GM12878 (cell line): ENCODE results near the gene HSD17B4. TPM values are rescaled to one million over a fixed set of nuclear protein-coding genes. Genes with fewer than 3 reads are reported as not detected.
"Not testable (repeated sequence)": the region's sequence is repeated elsewhere in the genome, so short reads cannot be mapped to it uniquely, and the experiment has no call there.

Experiments used
- ATAC-seq: fragments of 200-7000 bp; cut with Tn5 transposase; 3 replicates; pipeline ENCODE4 v1.9.1; 2020; ENCODE audit warnings: mild to moderate bottlenecking, moderate library complexity
- BruUV-seq: library from RNA; stranded (reverse); fragments of 400-500 nt; replicated peaks from 2 replicates; lab custom pipeline; 2021; lab: Mats Ljungman, UMichigan
- CTCF ChIA-PET: fragments of 300-600 bp; sonication (Branson Sonifier 250); formaldehyde crosslinking; extraction: SDS; loops from one replicate; lab custom pipeline; 2021; ENCODE audit warnings: inconsistent platforms; lab: Yijun Ruan, JAX
- POLR2A ChIA-PET: fragments of 350-600 bp; formaldehyde crosslinking; extraction: SDS; loops from one replicate; lab custom pipeline; 2021; ENCODE audit warnings: inconsistent platforms; lab: Charles Lee
- RAD21 ChIA-PET: fragments of 300-600 bp; sonication (Branson Sonifier 250); formaldehyde crosslinking; loops from one replicate; lab custom pipeline; 2023; ENCODE audit warnings: antibody characterized with exemption; ENCODE audit not compliant: unreplicated experiment; lab: Charles Lee
- SMC1A ChIA-PET: fragments of 300-600 bp; sonication (Branson Sonifier 250); formaldehyde crosslinking; loops from one replicate; lab custom pipeline; 2023; ENCODE audit not compliant: unreplicated experiment, uncharacterized antibody; lab: Charles Lee
- DNase-seq: peaks from one replicate; pipeline ENCODE4 v3.0.0-alpha.2; 2011; ENCODE audit warnings: low read depth, low spot score
- FAIRE-seq: peaks from 3 replicates; lab custom pipeline; 2011; peaks lifted over from hg19 to GRCh38; lab: Jason Lieb, UNC
- H2AFZ ChIP-seq: 2 replicates; pipeline ENCODE4 v1.6.0; 2011; ENCODE audit warnings: low read depth, low read length, control low read depth; ENCODE audit not compliant: control insufficient read depth
- H3K27ac ChIP-seq: 2 replicates; pipeline ENCODE4 v1.5.1; 2011; ENCODE audit warnings: control low read depth; ENCODE audit not compliant: control insufficient read depth, insufficient read depth
- H3K27me3 ChIP-seq, 2 experiments: replicated peaks in 1 of 2; 2 replicates each; pipeline versions ENCODE4 v1.6.0 to v1.6.1; 2011; ENCODE audit warnings: low read length in 1 of 2; ENCODE audit not compliant: control insufficient read depth in 2 of 2, insufficient read depth in 2 of 2
- H3K36me3 ChIP-seq, 2 experiments: 2 replicates each; pipeline ENCODE4 v1.5.1; 2011; ENCODE audit warnings: low read length in 1 of 2; ENCODE audit not compliant: control insufficient read depth in 2 of 2, insufficient read depth in 2 of 2
- H3K4me1 ChIP-seq: 2 replicates; pipeline ENCODE4 v1.6.1; 2011; ENCODE audit warnings: mild to moderate bottlenecking, low read length, moderate library complexity, mixed read lengths; ENCODE audit not compliant: control insufficient read depth, insufficient read depth
- H3K4me2 ChIP-seq: 2 replicates; pipeline ENCODE4 v1.6.0; 2011; ENCODE audit warnings: control low read depth; ENCODE audit not compliant: control insufficient read depth, insufficient read depth
- H3K4me3 ChIP-seq: fragments of 200-600 bp; sonication (generic); 2 replicates; pipeline ENCODE4 v1.5.1; 2016
- H3K79me2 ChIP-seq: 2 replicates; pipeline ENCODE4 v1.6.0; 2011; ENCODE audit warnings: low read length; ENCODE audit not compliant: control insufficient read depth, insufficient read depth
- H3K9ac ChIP-seq: 2 replicates; pipeline ENCODE4 v1.8.0; 2011; ENCODE audit warnings: low read length, control low read depth, mixed read lengths; ENCODE audit not compliant: control insufficient read depth, insufficient read depth
- H3K9me3 ChIP-seq: replicated peaks from 3 replicates; pipeline ENCODE4 v1.5.1; 2011; ENCODE audit warnings: mild to moderate bottlenecking, low read length; ENCODE audit not compliant: control insufficient read depth, insufficient read depth
- H4K20me1 ChIP-seq: 2 replicates; pipeline ENCODE4 v1.6.0; 2011; ENCODE audit not compliant: control insufficient read depth, insufficient read depth
- WGBS: methylation state at CpG from one replicate; pipeline ENCODE4 v1.1.6; 2016; ENCODE audit warnings: low lambda C conversion rate; ENCODE audit not compliant: insufficient replicate concordance, insufficient coverage; ENCODE audit errors: missing lambda C conversion rate; 5-methylcytosine and 5-hydroxymethylcytosine counted together
- in situ Hi-C: fragments of 300-500 bp; cut with MboI; formaldehyde crosslinking; loops from 9 replicates; pipeline ENCODE4 v1.14.3; 2018; ENCODE audit warnings: mixed read lengths
- intact Hi-C: fragments of 100-400 bp; cut with micrococcal nuclease; formaldehyde crosslinking; loops from one replicate; pipeline ENCODE4 v1.14.2; 2022; ENCODE audit not compliant: unreplicated experiment
- polyA plus RNA-seq, 11 experiments: library from polyadenylated mRNA; depleted of rRNA in 4 of 11; unstranded in 6 of 11; stranded (reverse) in 5 of 11; fragments of >200 nt; fragmentation: Nextera tagmentation in 4 of 11; fragmentation: Illumina TruSeq in 1 of 11; extraction: Ambion mirVana in 4 of 11; extraction: Trizol in 1 of 11; gene quantifications; 1 replicate in 1 of 11; 2 replicates in 10 of 11; pipeline versions ENCODE4 v1.2.1 to v1.2.3, GENCODE V29; 2011 to 2016; ENCODE audit warnings: inconsistent platforms in 2 of 11, missing spikeins in 2 of 11, low read depth in 1 of 11
- total RNA-seq, 4 experiments: library from RNA; depleted of rRNA in 3 of 4; stranded (reverse); fragments of >200 nt in 3 of 4; fragmentation: Illumina TruSeq in 1 of 4; extraction: Trizol in 1 of 4; gene quantifications; 2 replicates each; pipeline versions ENCODE4 v1.2.1 to v1.2.3, GENCODE V29; 2013 to 2021

The HSD17B4 gene
- total and polyA plus RNA-seq, 10 of the 15 experiments (the other 5 are each of a cell fraction or from before 2014, with no cell fraction given): 38.6 to 125 (median 93.0) TPM

GRCh38 chr5:119428166-119428565 lies 24.1 kb upstream of the HSD17B4 start:
- intact Hi-C loops, H3K27ac ChIP-seq, H3K9ac ChIP-seq, H3K36me3 ChIP-seq, DNase-seq, H3K4me2 ChIP-seq, in situ Hi-C loops, H3K9me3 ChIP-seq, BruUV-seq, H3K79me2 ChIP-seq, FAIRE-seq, ATAC-seq, CTCF ChIA-PET, POLR2A ChIA-PET, H3K4me3 ChIP-seq, H2AFZ ChIP-seq, H3K4me1 ChIP-seq, SMC1A ChIA-PET, H3K27me3 ChIP-seq, RAD21 ChIA-PET, H4K20me1 ChIP-seq: not testable (repeated sequence)
- 0% methylated on average over 1 of the region's 1 CpG for WGBS

- RAD21 ChIA-PET, H3K4me1 ChIP-seq, CTCF ChIA-PET: not testable (repeated sequence)
These were observed 23.7 kb upstream of the HSD17B4 start for GRCh38 chr5:119428574-119428973.

More at GRCh38 chr5:119428574-119428973, 23.7 kb upstream of the HSD17B4 start:
- H3K4me2 ChIP-seq, DNase-seq, H3K4me3 ChIP-seq, H3K9me3 ChIP-seq, SMC1A ChIA-PET, in situ Hi-C loops, H2AFZ ChIP-seq, intact Hi-C loops, H3K27me3 ChIP-seq, H3K79me2 ChIP-seq, H3K9ac ChIP-seq, H3K27ac ChIP-seq, H3K36me3 ChIP-seq, H4K20me1 ChIP-seq, BruUV-seq, FAIRE-seq, ATAC-seq: not testable (repeated sequence)
- WGBS: 52% methylated on average over 3 of the region's 3 CpGs
- POLR2A ChIA-PET: interaction anchor here (1.0 kb wide), 1 partner anchor 113 kb away, joined by 3 read pairs; no protein-coding TSS in a partner anchor
